Endothelial cell of umbilical vein (primary cell): Measurements from ENCODE around the gene FCER2.

Experiments
- CTCF ChIP-seq, 2 donors: IDR thresholded peaks; 1 replicate in 1 of 2; 2 replicates in 1 of 2; pipeline ENCODE4 v1.5.1; 2011; ENCODE audit warnings: low read length in 2 of 2, mild to moderate bottlenecking in 2 of 2, moderate library complexity in 2 of 2, control low read depth in 1 of 2, inconsistent platforms in 1 of 2, low read depth in 1 of 2; ENCODE audit not compliant: insufficient read depth in 1 of 2; ENCODE audit errors: extremely low read depth in 1 of 2
- EZH2 ChIP-seq: IDR thresholded peaks from 2 replicates; pipeline ENCODE4 v1.6.1; 2012; ENCODE audit warnings: borderline replicate concordance, low read depth, mild to moderate bottlenecking, moderate library complexity, low read length, inconsistent platforms; ENCODE audit not compliant: severe bottlenecking
- MAX ChIP-seq: IDR thresholded peaks from 2 replicates; pipeline ENCODE4 v1.6.1; 2011; ENCODE audit not compliant: insufficient read depth, insufficient read length
- POLR2A ChIP-seq: IDR thresholded peaks from 2 replicates; pipeline ENCODE4 v1.6.1; 2012; ENCODE audit warnings: low read depth, mild to moderate bottlenecking, control low read depth, low read length

- no peak for TF ChIP-seq POLR2A
- TF ChIP-seq CTCF (IDR thresholded peaks at IDR 0.05; ENCODE audit: extremely low read depth in 1 of 2, insufficient read depth in 1 of 2, low read depth in 1 of 2, low read length in 2 of 2): no peak
- no peak for TF ChIP-seq MAX
- TF ChIP-seq EZH2: no peak
Observed at GRCh38 chr19:7733376-7733775, 31.4 kb upstream of the FCER2 start.
